ENCODE data around the gene DNAH9.

GRCh38 chr17:11857006-11857405 lies 258.7 kb downstream of the DNAH9 start:
- TF ChIP-seq, protein P1, sequence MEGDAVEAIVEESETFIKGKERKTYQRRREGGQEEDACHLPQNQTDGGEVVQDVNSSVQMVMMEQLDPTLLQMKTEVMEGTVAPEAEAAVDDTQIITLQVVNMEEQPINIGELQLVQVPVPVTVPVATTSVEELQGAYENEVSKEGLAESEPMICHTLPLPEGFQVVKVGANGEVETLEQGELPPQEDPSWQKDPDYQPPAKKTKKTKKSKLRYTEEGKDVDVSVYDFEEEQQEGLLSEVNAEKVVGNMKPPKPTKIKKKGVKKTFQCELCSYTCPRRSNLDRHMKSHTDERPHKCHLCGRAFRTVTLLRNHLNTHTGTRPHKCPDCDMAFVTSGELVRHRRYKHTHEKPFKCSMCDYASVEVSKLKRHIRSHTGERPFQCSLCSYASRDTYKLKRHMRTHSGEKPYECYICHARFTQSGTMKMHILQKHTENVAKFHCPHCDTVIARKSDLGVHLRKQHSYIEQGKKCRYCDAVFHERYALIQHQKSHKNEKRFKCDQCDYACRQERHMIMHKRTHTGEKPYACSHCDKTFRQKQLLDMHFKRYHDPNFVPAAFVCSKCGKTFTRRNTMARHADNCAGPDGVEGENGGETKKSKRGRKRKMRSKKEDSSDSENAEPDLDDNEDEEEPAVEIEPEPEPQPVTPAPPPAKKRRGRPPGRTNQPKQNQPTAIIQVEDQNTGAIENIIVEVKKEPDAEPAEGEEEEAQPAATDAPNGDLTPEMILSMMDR (IDR thresholded peaks at IDR 0.05; ENCODE audit: borderline replicate concordance, extremely low read depth, low read length, poor library complexity, severe bottlenecking) = no peak
- no peak for TF ChIP-seq EZH2 (IDR thresholded peaks at IDR 0.05; ENCODE audit: borderline replicate concordance, low read depth, low read length, severe bottlenecking)

All from DND-41 (cell line).